ENCODE results near the gene TXK. TPM values are rescaled to one million over a fixed set of nuclear protein-coding genes. Genes with fewer than 3 reads are reported as not detected.
A peak's percentile ranks its signal among the peaks of the same experiment; 100 is the strongest.

TXK gene
- total and polyA plus RNA-seq, 2 experiments from 2014 or later = 0.14 to 0.40 TPM

GRCh38 chr4:48103483-48104139 lies 30.4 kb downstream of the TXK start:
- H3K27me3 Mint-ChIP-seq (ENCODE audit: insufficient read depth, low read depth, poor library complexity) = no peaks in the 10 kb centered on the region
- no peaks in the 10 kb centered on the region for H3K36me3 Mint-ChIP-seq (ENCODE audit: low read depth)
- H3K27ac ChIP-seq (ENCODE audit: low read depth) = no peak overlapping the region

More at GRCh38 chr4:48103483-48104139, 30.4 kb downstream of the TXK start:
- ATAC-seq = no peak
- Histone ChIP-seq H3F3A (replicated peaks; ENCODE audit: low read depth) (no peaks in the 10 kb centered on the region), H3K79me2 (replicated peaks; ENCODE audit: insufficient read depth) (no peaks in the 10 kb centered on the region), H3K4me3 (no peak overlapping the region), H4K20me1 (replicated peaks; ENCODE audit: insufficient read depth) (no peaks in the 10 kb centered on the region), H3K4me1 (ENCODE audit: insufficient read depth) (no peaks in the 10 kb centered on the region), H3K27me3 (ENCODE audit: insufficient read depth) (no peaks in the 10 kb centered on the region), H2AFZ (0 out of 2 replicates have a peak overlapping the region, but pooled peaks have one; percentile 4), H3K4me2 (no peak overlapping the region), H3K36me3 (ENCODE audit: insufficient read depth) (no peaks in the 10 kb centered on the region), H3K9me2 (ENCODE audit: insufficient read depth) (no peaks in the 10 kb centered on the region)
- Mint-ChIP-seq H3K27ac (no peak overlapping the region), H3K4me3 (no peak overlapping the region), H3K4me1 (peaks cover 3% of the 10 kb centered on the region; the same call in 2 of the 3 replicates), H3K9me3 (no peaks in the 10 kb centered on the region)
- DNase-seq (ENCODE audit: low spot score) = no peak
- TF ChIP-seq CREB1 (CRISPR knock-in tag; IDR thresholded peaks at IDR 0.05; ENCODE audit: low read depth) (no peak), EZH2phosphoT487 (IDR thresholded peaks at IDR 0.05; ENCODE audit: unreplicated experiment) (no peak), JUNB (IDR thresholded peaks at IDR 0.05; ENCODE audit: unreplicated experiment) (no peak), ZNF462 (CRISPR knock-in tag; IDR thresholded peaks at IDR 0.05) (no peak), EZH2 (IDR thresholded peaks at IDR 0.05; ENCODE audit: low read depth, unreplicated experiment) (no peak), POLR2AphosphoS5 (IDR thresholded peaks at IDR 0.05; ENCODE audit: low read depth) (no peak), REST (IDR thresholded peaks at IDR 0.05; ENCODE audit: unreplicated experiment) (no peak), ETS1 (IDR thresholded peaks at IDR 0.05) (no peak), STAT1 (IDR thresholded peaks at IDR 0.05; ENCODE audit: unreplicated experiment) (no peak), NANOG (IDR thresholded peaks at IDR 0.05; ENCODE audit: borderline replicate concordance) (no peak), CTCF (conservative IDR thresholded peaks at IDR 0.05; ENCODE audit: low read depth in 2 of 2) (no peak), ZNF114 (CRISPR knock-in tag; IDR thresholded peaks at IDR 0.05) (no peak)

Measured in GM23338 (cell line).